Keratinocyte (primary cell): ENCODE measurements around the gene HHIPL1. TPM values are rescaled to one million over a fixed set of nuclear protein-coding genes. Genes with fewer than 3 reads are reported as not detected.

Experiments
- DNase-seq: peaks from one replicate; pipeline ENCODE4 v3.0.0-alpha.2; 2011; ENCODE audit warnings: low read depth, missing footprints, low spot score
- FAIRE-seq: peaks from 2 replicates; lab custom pipeline; 2011; peaks lifted over from hg19 to GRCh38; lab: Jason Lieb, UNC
- H2AFZ ChIP-seq: 2 replicates; pipeline ENCODE4 v1.6.0; 2012; ENCODE audit warnings: low read length, control low read depth, inconsistent platforms; ENCODE audit not compliant: control insufficient read depth
- H3K27ac ChIP-seq: 2 replicates; pipeline ENCODE4 v1.5.1; 2011; ENCODE audit warnings: low read length; ENCODE audit not compliant: control insufficient read depth, insufficient read depth
- H3K27me3 ChIP-seq: 3 replicates; pipeline ENCODE4 v1.6.0; 2011; ENCODE audit warnings: low read length; ENCODE audit not compliant: control insufficient read depth, insufficient read depth; ENCODE audit errors: extremely low read depth
- H3K36me3 ChIP-seq, 2 experiments: 2 replicates in 1 of 2; 3 replicates in 1 of 2; pipeline ENCODE4 v1.5.1; 2011; ENCODE audit warnings: low read length in 2 of 2, mild to moderate bottlenecking in 1 of 2; ENCODE audit not compliant: control insufficient read depth in 2 of 2, insufficient read depth in 2 of 2; ENCODE audit errors: extremely low read depth in 1 of 2
- H3K4me1 ChIP-seq: 3 replicates; pipeline ENCODE4 v1.5.1; 2011; ENCODE audit warnings: low read length; ENCODE audit not compliant: control insufficient read depth, insufficient read depth; ENCODE audit errors: extremely low read depth
- H3K4me2 ChIP-seq: 3 replicates; pipeline ENCODE4 v1.6.0; 2011; ENCODE audit warnings: low read depth, low read length; ENCODE audit not compliant: control insufficient read depth, insufficient read depth; ENCODE audit errors: extremely low read depth
- H3K4me3 ChIP-seq, 3 experiments: fragments of 200-600 bp in 1 of 3; sonication (generic) in 1 of 3; 2 replicates in 2 of 3; 3 replicates in 1 of 3; pipeline ENCODE4 v1.5.1; 2011 to 2016; ENCODE audit warnings: low read length in 3 of 3, mild to moderate bottlenecking in 3 of 3, control low read depth in 2 of 3, inconsistent platforms in 1 of 3, low read depth in 1 of 3, mixed read lengths in 1 of 3, mixed run types in 1 of 3, moderate library complexity in 1 of 3; ENCODE audit not compliant: control insufficient read depth in 2 of 3, insufficient read depth in 2 of 3; ENCODE audit errors: extremely low read depth in 1 of 3
- H3K79me2 ChIP-seq: 2 replicates; pipeline ENCODE4 v1.6.0; 2012; ENCODE audit warnings: low read length; ENCODE audit not compliant: control insufficient read depth, insufficient read depth
- H3K9ac ChIP-seq: 3 replicates; pipeline ENCODE4 v1.6.0; 2011; ENCODE audit warnings: low read length; ENCODE audit not compliant: control insufficient read depth, insufficient read depth; ENCODE audit errors: extremely low read depth
- H3K9me1 ChIP-seq: 3 replicates; pipeline ENCODE4 v1.6.0; 2011; ENCODE audit warnings: low read length; ENCODE audit not compliant: control insufficient read depth, insufficient read depth; ENCODE audit errors: extremely low read depth
- H3K9me3 ChIP-seq: 2 replicates; pipeline ENCODE4 v1.5.1; 2012; ENCODE audit warnings: low read depth, low read length; ENCODE audit not compliant: control insufficient read depth
- H4K20me1 ChIP-seq: 3 replicates; pipeline ENCODE4 v1.6.0; 2011; ENCODE audit warnings: low read length; ENCODE audit not compliant: control insufficient read depth, insufficient read depth; ENCODE audit errors: extremely low read depth
- CTCF ChIP-seq, 3 experiments: IDR thresholded peaks in 1 of 3; conservative IDR thresholded peaks in 1 of 3; optimal IDR thresholded peaks in 1 of 3; 2 replicates in 2 of 3; 3 replicates in 1 of 3; pipeline versions ENCODE3 to v1.5.1; 2011; ENCODE audit warnings: low read length in 3 of 3, mild to moderate bottlenecking in 3 of 3, moderate library complexity in 2 of 3, control low read depth in 1 of 3, inconsistent platforms in 1 of 3; ENCODE audit not compliant: insufficient read depth in 2 of 3; ENCODE audit errors: extremely low read depth in 1 of 3
- EZH2 ChIP-seq: IDR thresholded peaks from one replicate; pipeline ENCODE4 v1.6.1; 2012; ENCODE audit warnings: inconsistent platforms, mild to moderate bottlenecking, low read length, moderate library complexity
- dilution Hi-C: fragments of 300-500 bp; cut with MboI; formaldehyde crosslinking; loops from one replicate; pipeline ENCODE4 v1.7.0; 2020; ENCODE audit warnings: low sequenced_read_pairs; ENCODE audit not compliant: extremely low pct_ligation_motif_present
- polyA plus RNA-seq, 5 experiments: library from polyadenylated mRNA; depleted of rRNA in 3 of 5; stranded (reverse) in 3 of 5; stranded (forward) in 1 of 5; unstranded in 1 of 5; fragments of >200 nt; gene quantifications; 1 replicate in 1 of 5; 2 replicates in 3 of 5; 3 replicates in 1 of 5; pipeline versions ENCODE4 v1.2.1 to v1.2.3, GENCODE V29; 2011 to 2012; ENCODE audit warnings: missing spikeins in 2 of 5, low read depth in 1 of 5, low replicate concordance in 1 of 5

HHIPL1 gene
- polyA plus RNA-seq, 1 donor (not counting 4 experiments of a cell fraction or from before 2014, with no cell fraction given) = 0.08 TPM

DNA sequence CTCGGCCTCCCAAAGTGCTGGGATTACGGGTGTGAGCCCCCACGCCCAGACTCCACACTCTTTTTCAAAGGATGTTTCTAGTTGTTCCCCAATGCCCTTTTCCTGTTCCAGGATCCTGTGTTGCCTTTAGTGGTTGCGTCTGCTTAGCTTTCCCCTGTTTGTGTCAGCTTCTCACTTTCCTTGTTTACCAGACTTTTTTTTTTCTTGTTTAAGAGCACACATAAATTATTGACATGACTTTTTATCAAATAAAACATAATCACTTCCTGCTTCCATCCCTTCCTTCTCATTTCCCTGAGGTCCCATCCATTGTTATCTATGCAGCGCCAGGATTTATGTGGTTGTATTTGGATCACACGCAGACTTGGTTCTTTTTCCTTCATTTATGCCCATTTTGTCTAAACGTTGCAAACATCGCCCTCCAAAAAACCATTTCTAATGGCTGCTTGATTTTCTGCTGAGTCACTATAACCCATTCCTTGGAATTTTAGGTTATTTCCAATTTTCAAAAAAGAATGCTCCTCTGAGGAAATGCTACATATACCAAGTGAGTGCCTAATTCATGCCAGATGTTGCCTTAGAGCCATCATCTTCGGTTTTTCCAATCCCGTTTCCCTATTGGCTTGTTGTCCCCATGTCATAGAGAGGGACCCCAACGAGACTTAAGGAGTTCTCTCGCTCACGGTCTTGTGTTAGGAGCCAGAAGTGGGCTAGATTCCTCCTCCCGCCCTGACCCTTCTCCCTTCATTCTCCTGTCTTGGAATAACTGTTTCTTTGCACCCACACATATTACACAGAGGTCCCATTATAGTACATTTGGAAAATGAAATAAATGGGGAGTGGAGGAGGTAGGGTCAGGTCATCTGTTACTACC is 25.7 kb downstream of the HHIPL1 start:
- Histone ChIP-seq H2AFZ (no peak overlapping the region), H3K4me2 (no peak overlapping the region), H3K36me3 (no peaks in the 10 kb centered on the region), H3K9ac (no peak overlapping the region), H3K9me1 (no peaks in the 10 kb centered on the region), H3K4me3 (no peak overlapping the region), H3K79me2 (no peaks in the 10 kb centered on the region), H3K27me3 (peaks cover 36% of the 10 kb centered on the region), H3K27ac (no peak overlapping the region), H3K9me3 (no peaks in the 10 kb centered on the region), H4K20me1 (no peaks in the 10 kb centered on the region), H3K4me1 (no peaks in the 10 kb centered on the region)
- DNase-seq (no peak), FAIRE-seq (no peak)
- TF ChIP-seq CTCF (optimal IDR thresholded peaks at IDR 0.05 in 1 of 3, IDR thresholded peaks at IDR 0.05 in 1 of 3, conservative IDR thresholded peaks at IDR 0.05 in 1 of 3; ENCODE audit: extremely low read depth in 1 of 3, insufficient read depth in 2 of 3, low read length in 3 of 3) (no peak), EZH2 (no peak)
- dilution Hi-C loops = no loop called here

GRCh38 chr14:99671235-99672224 is 26.6 kb downstream of the HHIPL1 start:
- Histone ChIP-seq H2AFZ (no peak overlapping the region), H3K4me1 (no peaks in the 10 kb centered on the region), H3K79me2 (no peaks in the 10 kb centered on the region), H3K27ac (no peak overlapping the region), H3K4me3 (no peak overlapping the region), H3K9me3 (no peaks in the 10 kb centered on the region), H4K20me1 (no peaks in the 10 kb centered on the region), H3K4me2 (no peak overlapping the region), H3K9ac (no peak overlapping the region), H3K27me3 (peaks cover 45% of the 10 kb centered on the region), H3K9me1 (no peaks in the 10 kb centered on the region), H3K36me3 (no peaks in the 10 kb centered on the region)
- dilution Hi-C loops = no loop called here
- no peak for TF ChIP-seq EZH2
- no peak for TF ChIP-seq CTCF (optimal IDR thresholded peaks at IDR 0.05 in 1 of 3, IDR thresholded peaks at IDR 0.05 in 1 of 3, conservative IDR thresholded peaks at IDR 0.05 in 1 of 3; ENCODE audit: extremely low read depth in 1 of 3, insufficient read depth in 2 of 3, low read length in 3 of 3)
- DNase-seq (no peak), FAIRE-seq (no peak)
